ENCODE results near the gene TBK1.

The TBK1 gene

GRCh38 chr12:64452559-64453329, 824 bp downstream of the TBK1 start:
- DNase-seq, result peak; percentile 41

GRCh38 chr12:64455506-64455905, 3.6 kb downstream of the TBK1 start:
- no peak for DNase-seq

GRCh38 chr12:64456119-64456518, 4.2 kb downstream of the TBK1 start:
- peak; percentile 35 for DNase-seq

- DNase-seq, result peak; percentile 47
Measured at GRCh38 chr12:64457032-64457431, 5.1 kb downstream of the TBK1 start.

- no peak for DNase-seq
Measured at GRCh38 chr12:64457466-64457865, 5.5 kb downstream of the TBK1 start.

- no peak for DNase-seq
Measured at GRCh38 chr12:64457923-64458322, 6.0 kb downstream of the TBK1 start.

GRCh38 chr12:64459394-64459891, 7.5 kb downstream of the TBK1 start:
- peak; percentile 36 for DNase-seq

GRCh38 chr12:64461634-64462414, 9.9 kb downstream of the TBK1 start:
- no peak for DNase-seq

- no peak for DNase-seq
Measured at GRCh38 chr12:64466178-64466577, 14.3 kb downstream of the TBK1 start.

GRCh38 chr12:64468966-64469365, 17.0 kb downstream of the TBK1 start:
- DNase-seq, result no peak

GRCh38 chr12:64469455-64470142, 17.7 kb downstream of the TBK1 start:
- no peak for DNase-seq

GRCh38 chr12:64470495-64470894, 18.6 kb downstream of the TBK1 start:
- DNase-seq, result no peak

- DNase-seq, result no peak
Measured at GRCh38 chr12:64473176-64473575, 21.3 kb downstream of the TBK1 start.

GRCh38 chr12:64475518-64475917, 23.6 kb downstream of the TBK1 start:
- no peak for DNase-seq

- DNase-seq, result no peak
Measured at GRCh38 chr12:64476844-64477243, 24.9 kb downstream of the TBK1 start.

GRCh38 chr12:64478661-64479060, 26.7 kb downstream of the TBK1 start:
- no peak for DNase-seq

- DNase-seq, result no peak
Measured at GRCh38 chr12:64480148-64480547, 28.2 kb downstream of the TBK1 start.

GRCh38 chr12:64486657-64487056, 34.7 kb downstream of the TBK1 start:
- no peak for DNase-seq

GRCh38 chr12:64491718-64492117, 39.8 kb downstream of the TBK1 start:
- no peak for DNase-seq

- no peak for DNase-seq
Measured at GRCh38 chr12:64493513-64493912, 41.6 kb downstream of the TBK1 start.

- peak; percentile 5 for DNase-seq
Measured at GRCh38 chr12:64494998-64495729, 43.2 kb downstream of the TBK1 start.

- no peak for DNase-seq
Measured at GRCh38 chr12:64496839-64497400, 45.0 kb downstream of the TBK1 start.

All from CD4-positive, alpha-beta T cell treated with Interleukin-12 subunit alpha and Interleukin-12 subunit beta, for 1 hour (primary cell).